HG03460 (cell line): Measurements from ENCODE around the gene DEFB128.

ENCODE experiments used
- ATAC-seq: cut with Tn5 transposase; IDR thresholded peaks from one replicate; pipeline ENCODE4 v1.9.1; 2021; ENCODE audit not compliant: unreplicated experiment

The DEFB128 gene

DNA sequence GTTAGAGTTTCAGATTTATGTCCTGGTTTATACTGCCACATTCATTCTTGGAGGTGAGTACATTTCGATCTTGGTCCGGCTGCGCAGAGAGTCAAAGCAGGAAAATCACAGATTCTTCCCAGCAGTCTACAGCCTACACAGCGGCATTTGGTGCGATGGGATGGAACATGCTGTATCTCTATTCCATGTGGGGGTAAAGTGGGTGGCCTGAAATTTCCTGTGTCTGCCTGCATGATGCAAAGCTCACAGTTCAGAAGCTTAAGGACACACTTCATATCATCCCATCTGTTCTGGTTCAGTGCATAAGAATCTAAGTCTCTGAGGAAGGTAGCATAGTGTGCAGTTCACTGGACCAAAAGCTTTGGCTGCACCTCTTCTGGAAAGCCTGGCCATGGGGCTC, 32.4 kb downstream of the DEFB128 start, which contains the start of gene DEFB127:
TSS of gene DEFB127 (plus strand) at position 301 of the 400 bp plus-strand sequence. CDS start at position 392, 91 bp downstream.
- ATAC-seq: no peak

DNA sequence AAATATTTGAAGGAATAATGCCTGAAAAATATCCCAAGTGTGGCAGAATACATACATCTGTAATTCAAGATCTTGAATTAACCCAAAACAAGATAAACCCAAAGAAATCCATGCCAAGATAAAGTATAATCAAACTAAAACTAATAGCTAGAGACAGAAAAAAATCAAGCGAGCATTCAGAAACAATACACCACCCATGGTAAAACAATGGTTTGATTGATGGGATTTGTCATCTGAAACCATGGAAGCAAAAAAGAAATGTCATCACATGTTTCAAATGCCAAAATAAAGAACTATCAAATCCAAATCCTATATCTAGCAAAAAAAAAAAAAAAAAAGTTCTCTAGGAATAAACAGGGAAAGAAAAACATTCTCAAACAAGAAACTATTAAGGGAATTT, 37.4 kb downstream of the DEFB128 start:
- no peak for ATAC-seq

DNA sequence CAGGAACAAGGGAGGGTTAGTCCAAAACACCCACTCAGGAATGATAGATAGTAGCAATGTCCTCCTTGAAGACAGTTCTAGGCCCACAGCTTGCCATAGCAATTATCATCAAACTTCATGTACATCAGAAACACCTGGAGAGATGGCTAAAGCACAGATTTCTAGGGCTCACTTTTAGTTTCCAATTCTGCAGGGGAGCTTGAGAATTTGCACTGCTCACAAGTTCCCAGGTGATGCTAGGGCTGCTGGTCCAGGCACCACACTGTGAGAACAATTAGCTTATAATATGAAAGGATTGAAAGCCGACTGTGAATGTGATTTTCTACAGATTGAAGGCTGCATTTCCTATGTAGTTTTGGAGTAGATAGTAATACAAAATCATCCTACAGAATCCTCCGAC, 43.6 kb downstream of the DEFB128 start:
- no peak for ATAC-seq

DNA sequence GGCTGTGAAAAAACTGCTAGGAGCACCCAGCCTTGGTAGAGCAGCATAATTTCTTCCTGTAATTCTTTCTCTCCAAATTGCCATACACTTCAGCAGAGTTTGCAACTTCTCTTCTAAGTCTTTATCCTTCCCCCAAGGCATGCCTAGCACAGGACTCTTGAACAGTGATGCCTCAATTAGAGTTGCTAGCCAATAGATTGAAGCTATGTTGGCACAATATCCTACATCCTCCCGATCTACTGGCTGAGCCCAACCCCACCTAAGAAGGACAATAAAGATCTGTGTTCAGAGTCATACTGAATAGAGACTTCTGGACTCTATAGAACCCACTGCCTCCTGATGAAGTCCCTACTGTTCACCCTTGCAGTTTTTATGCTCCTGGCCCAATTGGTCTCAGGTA, 47.2 kb downstream of the DEFB128 start, which contains the start of gene DEFB126:
TSS of gene DEFB126 (plus strand) at position 301 of the 400 bp plus-strand sequence. CDS start at position 340, 39 bp downstream.
- no peak for ATAC-seq
